Measurements from ENCODE around the gene MRPL58.

MRPL58 gene

GRCh38 chr17:75034236-75034908 lies 21.9 kb downstream of the MRPL58 start (continued):
- TF ChIP-seq HIC1 (tag by site-specific recombination; IDR thresholded peaks at IDR 0.05) (peak; percentile 74), ZNF324 (tag by site-specific recombination; IDR thresholded peaks at IDR 0.05) (peak; percentile 87), ZFHX2 (tag by site-specific recombination; conservative IDR thresholded peaks at IDR 0.05) (peak; percentile 32; the same call in 1 of the 2 replicates), ZNF362 (tag by site-specific recombination; IDR thresholded peaks at IDR 0.05) (no peak), ZNF670 (tag by site-specific recombination; IDR thresholded peaks at IDR 0.05; ENCODE audit: low read depth) (no peak), ZFP41 (tag by site-specific recombination; IDR thresholded peaks at IDR 0.05; ENCODE audit: borderline replicate concordance) (no peak), KLF7 (tag by site-specific recombination; IDR thresholded peaks at IDR 0.05; ENCODE audit: borderline replicate concordance) (no peak; the same call in 1 of the 2 replicates), ZNF701 (tag by site-specific recombination; IDR thresholded peaks at IDR 0.05) (no peak), PRDM6 (tag by site-specific recombination; IDR thresholded peaks at IDR 0.05) (no peak), ZNF248 (tag by site-specific recombination; IDR thresholded peaks at IDR 0.05) (no peak), GLI4 (tag by site-specific recombination; IDR thresholded peaks at IDR 0.05) (no peak), ZNF629 (tag by site-specific recombination; IDR thresholded peaks at IDR 0.05) (0 out of 2 replicates have a peak, but pooled peaks have one; percentile 9), ZNF677 (tag by site-specific recombination; IDR thresholded peaks at IDR 0.05) (peak; percentile 32; the same call in 1 of the 2 replicates), ZNF280C (tag by site-specific recombination; IDR thresholded peaks at IDR 0.05) (no peak), ZNF221 (tag by site-specific recombination; IDR thresholded peaks at IDR 0.05; ENCODE audit: borderline replicate concordance) (peak; percentile 89; the same call in 1 of the 2 replicates), SP3 (tag by site-specific recombination; IDR thresholded peaks at IDR 0.05) (peak; percentile 1; the same call in 1 of the 2 replicates), GLI2 (tag by site-specific recombination; IDR thresholded peaks at IDR 0.05; ENCODE audit: borderline replicate concordance, low read depth) (no peak), ZNF449 (tag by site-specific recombination; IDR thresholded peaks at IDR 0.05) (peak; percentile 98), ZNF121 (tag by site-specific recombination; IDR thresholded peaks at IDR 0.05) (no peak), ZBTB44 (tag by site-specific recombination; IDR thresholded peaks at IDR 0.05) (peak; percentile 63), ZNF830 (tag by site-specific recombination; IDR thresholded peaks at IDR 0.05; ENCODE audit: low read depth) (no peak), ZNF544 (tag by site-specific recombination; IDR thresholded peaks at IDR 0.05) (no peak), SCRT1 (tag by site-specific recombination; IDR thresholded peaks at IDR 0.05; ENCODE audit: borderline replicate concordance) (no peak), ZNF132 (tag by site-specific recombination; IDR thresholded peaks at IDR 0.05; ENCODE audit: borderline replicate concordance) (no peak), ZBTB10 (tag by site-specific recombination; IDR thresholded peaks at IDR 0.05) (peak; percentile 97), ZNF776 (tag by site-specific recombination; IDR thresholded peaks at IDR 0.05; ENCODE audit: borderline replicate concordance) (no peak)
